KMS-11 (cell line): ENCODE data around the gene CDK17.

Source experiments
- H2AFZ ChIP-seq: fragments of 200-600 bp; sonication (generic); 2 replicates; pipeline ENCODE4 v1.6.1; 2016; ENCODE audit warnings: antibody characterized with exemption, mixed run types, low read depth
- H3K27ac ChIP-seq: fragments of 200-600 bp; sonication (generic); 2 replicates; pipeline ENCODE4 v1.6.1; 2016; ENCODE audit warnings: mild to moderate bottlenecking, mixed run types
- H3K27me3 ChIP-seq: fragments of 200-600 bp; sonication (generic); 2 replicates; pipeline ENCODE4 v1.6.1; 2017; ENCODE audit warnings: mild to moderate bottlenecking, low read depth, mixed run types, moderate library complexity; ENCODE audit not compliant: insufficient read depth
- H3K36me3 ChIP-seq: fragments of 200-600 bp; sonication (generic); 2 replicates; pipeline ENCODE4 v1.6.1; 2017; ENCODE audit warnings: mild to moderate bottlenecking, mixed run types; ENCODE audit not compliant: insufficient read depth
- H3K4me1 ChIP-seq: fragments of 200-600 bp; sonication (generic); 2 replicates; pipeline ENCODE4 v1.6.1; 2016; ENCODE audit warnings: mild to moderate bottlenecking, low read depth, mixed run types; ENCODE audit not compliant: poor library complexity, severe bottlenecking
- H3K4me2 ChIP-seq: fragments of 200-600 bp; sonication (generic); 2 replicates; pipeline ENCODE4 v1.7.0; 2016; ENCODE audit warnings: mild to moderate bottlenecking, mixed run types
- H3K4me3 ChIP-seq: fragments of 200-600 bp; sonication (generic); IDR thresholded peaks from 2 replicates; pipeline ENCODE4 v1.6.1; 2017; ENCODE audit warnings: low read depth, low read length, mixed read lengths; ENCODE audit not compliant: insufficient read depth
- H3K79me2 ChIP-seq: fragments of 200-600 bp; sonication (generic); 2 replicates; pipeline ENCODE4 v1.6.1; 2016; ENCODE audit warnings: low read depth, mixed run types; ENCODE audit not compliant: insufficient read depth
- H3K9ac ChIP-seq: fragments of 200-600 bp; sonication (generic); 2 replicates; pipeline ENCODE4 v1.6.1; 2016; ENCODE audit warnings: mild to moderate bottlenecking, mixed run types
- H4K20me1 ChIP-seq: fragments of 200-600 bp; sonication (generic); 2 replicates; pipeline ENCODE4 v1.6.1; 2016; ENCODE audit warnings: mild to moderate bottlenecking, mixed run types; ENCODE audit not compliant: insufficient read depth
- TF ChIP-seq, protein P1 (sequence below): fragments of 200-600 bp; sonication (generic); conservative IDR thresholded peaks from 2 replicates; pipeline ENCODE4 v1.6.1; 2017; ENCODE audit warnings: low read depth, mild to moderate bottlenecking, antibody characterized with exemption, low read length, moderate library complexity, mixed read lengths

Gene CDK17

GRCh38 chr12:96368687-96369086 lies 31.6 kb downstream of the CDK17 start:
- Histone ChIP-seq H2AFZ (no peak overlapping the region), H3K27ac (no peak overlapping the region; the same call in 1 of the 2 replicates), H3K4me3 (no peak overlapping the region), H3K79me2 (peaks cover 76% of the 10 kb centered on the region), H3K36me3 (no peaks in the 10 kb centered on the region), H3K27me3 (no peaks in the 10 kb centered on the region), H3K4me1 (peaks cover 82% of the 10 kb centered on the region), H3K9ac (no peak overlapping the region), H3K4me2 (peak overlapping the region; percentile 41), H4K20me1 (no peaks in the 10 kb centered on the region; the same call in none of the 2 replicates)
- TF ChIP-seq, protein P1, sequence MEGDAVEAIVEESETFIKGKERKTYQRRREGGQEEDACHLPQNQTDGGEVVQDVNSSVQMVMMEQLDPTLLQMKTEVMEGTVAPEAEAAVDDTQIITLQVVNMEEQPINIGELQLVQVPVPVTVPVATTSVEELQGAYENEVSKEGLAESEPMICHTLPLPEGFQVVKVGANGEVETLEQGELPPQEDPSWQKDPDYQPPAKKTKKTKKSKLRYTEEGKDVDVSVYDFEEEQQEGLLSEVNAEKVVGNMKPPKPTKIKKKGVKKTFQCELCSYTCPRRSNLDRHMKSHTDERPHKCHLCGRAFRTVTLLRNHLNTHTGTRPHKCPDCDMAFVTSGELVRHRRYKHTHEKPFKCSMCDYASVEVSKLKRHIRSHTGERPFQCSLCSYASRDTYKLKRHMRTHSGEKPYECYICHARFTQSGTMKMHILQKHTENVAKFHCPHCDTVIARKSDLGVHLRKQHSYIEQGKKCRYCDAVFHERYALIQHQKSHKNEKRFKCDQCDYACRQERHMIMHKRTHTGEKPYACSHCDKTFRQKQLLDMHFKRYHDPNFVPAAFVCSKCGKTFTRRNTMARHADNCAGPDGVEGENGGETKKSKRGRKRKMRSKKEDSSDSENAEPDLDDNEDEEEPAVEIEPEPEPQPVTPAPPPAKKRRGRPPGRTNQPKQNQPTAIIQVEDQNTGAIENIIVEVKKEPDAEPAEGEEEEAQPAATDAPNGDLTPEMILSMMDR: no peak

DNA sequence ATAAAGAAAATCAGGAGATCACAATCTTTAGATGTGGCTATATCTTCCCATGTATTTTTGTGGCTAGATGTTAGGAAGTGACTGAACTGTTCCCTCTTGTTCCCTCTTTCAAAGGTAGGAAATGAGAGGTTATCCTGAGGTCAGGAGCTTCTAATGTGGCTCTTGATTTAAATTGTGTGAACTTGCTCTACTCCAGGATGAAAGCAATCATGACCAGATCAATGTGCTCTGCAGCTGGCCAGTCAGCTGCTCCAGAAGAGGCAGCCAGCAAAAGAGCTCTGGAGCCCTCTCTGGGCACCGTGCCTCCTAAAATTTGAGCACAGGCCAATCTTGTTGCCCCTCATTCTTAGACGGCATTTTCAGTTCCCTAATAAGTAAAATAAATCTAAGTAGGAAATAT lies 32.0 kb downstream of the CDK17 start:
- H3K36me3 ChIP-seq: no peaks in the 10 kb centered on the region
- no peak overlapping the region; the same call in 1 of the 2 replicates for H3K27ac ChIP-seq
- H3K79me2 ChIP-seq: peaks cover 76% of the 10 kb centered on the region
- no peak overlapping the region for H2AFZ ChIP-seq
- peaks cover 80% of the 10 kb centered on the region for H3K4me1 ChIP-seq
- no peak overlapping the region for H3K9ac ChIP-seq
- peak overlapping the region; percentile 41 for H3K4me2 ChIP-seq
- no peaks in the 10 kb centered on the region; the same call in none of the 2 replicates for H4K20me1 ChIP-seq
- TF ChIP-seq, protein P1: no peak
- H3K4me3 ChIP-seq: no peak overlapping the region
- H3K27me3 ChIP-seq: no peaks in the 10 kb centered on the region

DNA sequence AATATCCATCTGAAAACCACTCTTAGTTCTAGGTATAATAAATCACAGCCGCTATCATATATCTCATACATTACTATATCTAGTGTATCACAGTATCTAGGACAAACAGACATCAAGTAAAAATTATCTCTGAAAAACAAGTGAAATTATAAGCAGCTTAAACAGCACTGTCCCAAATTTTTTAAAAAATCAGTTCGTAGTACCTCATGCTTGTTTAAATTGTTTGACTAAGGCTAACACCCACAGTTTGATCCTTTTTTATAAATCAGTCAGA lies 33.9 kb downstream of the CDK17 start:
- TF ChIP-seq, protein P1: no peak
- H3K27me3 ChIP-seq: no peaks in the 10 kb centered on the region
- no peak overlapping the region; the same call in 1 of the 2 replicates for H3K4me2 ChIP-seq
- peaks cover 85% of the 10 kb centered on the region for H3K79me2 ChIP-seq
- H2AFZ ChIP-seq: no peak overlapping the region
- no peaks in the 10 kb centered on the region; the same call in none of the 2 replicates for H4K20me1 ChIP-seq
- H3K9ac ChIP-seq: no peak overlapping the region
- no peaks in the 10 kb centered on the region for H3K36me3 ChIP-seq
- H3K4me3 ChIP-seq: no peak overlapping the region
- no peak overlapping the region for H3K27ac ChIP-seq
- peaks cover 69% of the 10 kb centered on the region for H3K4me1 ChIP-seq

DNA sequence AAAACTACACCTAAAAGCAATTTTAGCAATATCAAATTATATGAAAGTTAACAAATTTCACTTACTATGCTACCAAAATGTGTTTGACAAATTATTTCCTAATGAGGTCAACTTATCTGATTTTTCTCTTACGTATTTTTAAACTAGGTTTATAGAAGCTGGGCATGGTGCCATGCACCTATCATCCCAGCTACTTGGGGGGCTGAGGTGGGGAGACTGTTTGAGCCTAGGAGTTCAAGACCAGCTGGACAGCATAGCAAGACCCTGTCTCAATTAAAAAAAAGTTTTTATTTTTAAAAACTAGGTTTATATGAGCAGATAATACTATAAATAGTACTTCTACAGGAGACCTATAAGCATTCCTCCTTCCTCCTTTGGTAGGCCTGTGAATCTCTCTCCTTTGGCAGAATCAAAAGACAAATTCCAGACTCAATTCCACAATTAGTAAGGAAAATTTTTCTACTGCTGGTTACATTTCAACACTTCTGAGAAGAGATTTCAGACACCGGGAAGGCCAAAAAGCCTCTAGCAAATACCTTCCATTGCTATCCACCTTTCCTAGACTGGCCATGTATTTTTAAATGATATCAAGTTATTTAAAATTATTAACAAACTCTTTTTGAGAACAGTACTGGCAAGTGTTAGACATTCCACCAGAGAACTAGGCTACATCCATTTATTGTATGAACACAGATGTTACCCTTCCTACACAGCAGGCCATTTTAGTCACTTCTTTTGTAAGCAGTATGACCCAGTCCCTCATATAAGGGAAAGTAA lies 34.4 kb downstream of the CDK17 start:
- Histone ChIP-seq H3K36me3 (no peaks in the 10 kb centered on the region), H3K4me3 (no peak overlapping the region), H3K9ac (no peak overlapping the region), H3K27ac (no peak overlapping the region), H4K20me1 (no peaks in the 10 kb centered on the region; the same call in 1 of the 2 replicates), H3K27me3 (no peaks in the 10 kb centered on the region), H3K4me2 (no peak overlapping the region), H2AFZ (no peak overlapping the region), H3K79me2 (peaks cover 85% of the 10 kb centered on the region), H3K4me1 (peaks cover 64% of the 10 kb centered on the region)
- TF ChIP-seq, protein P1: no peak
